Esophagus muscularis mucosa (tissue), 4 donors: Measurements from ENCODE around the gene LRGUK. TPM values are rescaled to one million over a fixed set of nuclear protein-coding genes. Genes with fewer than 3 reads are reported as not detected.
"Not testable (repeated sequence)": the region's sequence is repeated elsewhere in the genome, so short reads cannot be mapped to it uniquely, and the experiment has no call there.

Experiments used
- DNase-seq: peaks from one replicate; pipeline ENCODE4 v3.0.0-alpha.2; 2017; ENCODE audit errors: extremely low spot score
- H3K27ac ChIP-seq, 4 donors: fragments of 200-600 bp; sonication (generic); replicated peaks in 1 of 4; 1 replicate in 3 of 4; 2 replicates in 1 of 4; pipeline ENCODE4 v1.5.1; 2016 to 2019; ENCODE audit warnings: mild to moderate bottlenecking in 1 of 4
- H3K27me3 ChIP-seq, 4 donors: fragments of 200-600 bp; sonication (generic); one replicate each; pipeline versions ENCODE4 v1.5.1 to v1.6.0; 2016 to 2019
- H3K36me3 ChIP-seq, 4 donors: fragments of 200-600 bp; sonication (generic); one replicate each; pipeline ENCODE4 v1.5.1; 2016 to 2019
- H3K4me1 ChIP-seq, 4 donors: fragments of 200-600 bp; sonication (generic); one replicate each; pipeline ENCODE4 v1.5.1; 2016 to 2019
- H3K4me3 ChIP-seq, 4 donors: fragments of 200-600 bp; sonication (generic); 1 replicate in 2 of 4; 2 replicates in 2 of 4; pipeline ENCODE4 v1.5.1; 2016 to 2019; ENCODE audit warnings: mild to moderate bottlenecking in 4 of 4, moderate library complexity in 1 of 4
- H3K9me3 ChIP-seq, 4 donors: fragments of 200-600 bp; sonication (generic); 1 replicate in 3 of 4; 2 replicates in 1 of 4; pipeline ENCODE4 v1.5.1; 2016 to 2019
- EP300 ChIP-seq: sonication (generic); formaldehyde crosslinking; IDR thresholded peaks from one replicate; pipeline ENCODE4 v1.6.1; 2017; ENCODE audit warnings: antibody characterized with exemption
- POLR2A ChIP-seq: fragments of 450-650 bp; IDR thresholded peaks from one replicate; pipeline ENCODE4 v1.6.1; 2017; ENCODE audit warnings: antibody characterized with exemption, moderate library complexity, mild to moderate bottlenecking, low read depth
- POLR2AphosphoS5 ChIP-seq, 2 donors: sonication (generic); formaldehyde crosslinking; IDR thresholded peaks; one replicate each; pipeline ENCODE4 v1.6.1; 2017; ENCODE audit warnings: antibody characterized with exemption in 2 of 2
- WGBS: methylation state at CpG from one replicate; pipeline ENCODE4 v1.1.5; 2018; 5-methylcytosine and 5-hydroxymethylcytosine counted together
- intact Hi-C: fragments of 100-400 bp; cut with DNase I; formaldehyde crosslinking; loops from one replicate; pipeline ENCODE4 v1.15.1; 2023
- total RNA-seq, 4 donors: library from RNA; depleted of rRNA; stranded (reverse); fragments of >200 nt; gene quantifications; one replicate each; pipeline versions ENCODE4 v1.1.0 to v1.2.1, GENCODE V29; 2016
- TF ChIP-seq, protein P1 (sequence below), 3 experiments: fragments of 200-600 bp in 2 of 3; fragments of 450-650 bp in 1 of 3; sonication (generic) in 2 of 3; IDR thresholded peaks; one replicate each; pipeline ENCODE4 v1.5.1; 2017 to 2019; ENCODE audit warnings: antibody characterized with exemption in 3 of 3, mild to moderate bottlenecking in 2 of 3, moderate library complexity in 1 of 3

Gene LRGUK
- total RNA-seq, 4 donors from 2014 or later = 0.13 to 0.83 (median 0.31) TPM

DNA sequence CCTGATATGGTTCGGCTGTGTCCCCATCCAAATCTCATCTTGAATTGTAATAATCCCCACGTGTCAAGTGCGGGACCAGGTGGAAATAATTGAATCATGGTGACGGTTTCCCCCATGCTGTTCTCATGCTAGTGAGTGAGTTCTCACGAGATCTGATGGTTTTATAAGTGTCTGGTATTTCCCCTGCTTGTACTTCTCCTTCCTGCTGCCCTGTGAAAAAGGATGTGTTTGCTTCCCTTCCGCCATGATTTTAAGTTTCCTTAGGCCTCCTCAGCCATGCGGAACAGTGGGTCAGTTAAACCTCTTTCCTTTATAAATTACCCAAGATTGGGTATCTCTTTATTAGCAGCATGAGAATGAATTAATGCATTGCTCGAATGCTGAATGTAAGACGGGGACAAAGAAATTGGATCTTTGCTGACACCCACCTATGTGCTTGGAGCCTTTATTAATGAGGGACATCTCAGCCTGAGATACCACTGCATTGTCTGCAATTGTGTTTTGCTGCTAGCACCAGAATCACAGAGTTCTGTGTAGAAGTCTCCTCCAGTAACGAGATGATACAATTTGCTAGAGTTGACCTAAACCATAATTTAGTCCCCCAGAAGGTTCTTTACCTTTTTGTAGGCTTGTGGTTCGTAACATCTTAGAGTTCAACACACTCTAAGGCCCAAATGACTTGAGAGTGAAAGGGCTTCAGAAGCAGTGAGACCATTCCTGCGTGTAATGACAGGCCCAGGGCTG, 160.9 kb downstream of the LRGUK start:
- Histone ChIP-seq H3K27ac (no peak overlapping the region), H3K9me3 (no peaks in the 10 kb centered on the region), H3K4me1 (peaks cover 0 to 25% (median 19%) of the 10 kb centered on the region in 4 donors), H3K4me3 (no peak overlapping the region), H3K36me3 (peaks cover 0 to 18% (median 0%) of the 10 kb centered on the region in 4 donors), H3K27me3 (no peaks in the 10 kb centered on the region)
- intact Hi-C loops = no loop called here
- no peak for DNase-seq
- TF ChIP-seq POLR2AphosphoS5 (IDR thresholded peaks at IDR 0.05) (no peak), EP300 (no peak), POLR2A (no peak)
- TF ChIP-seq, protein P1, sequence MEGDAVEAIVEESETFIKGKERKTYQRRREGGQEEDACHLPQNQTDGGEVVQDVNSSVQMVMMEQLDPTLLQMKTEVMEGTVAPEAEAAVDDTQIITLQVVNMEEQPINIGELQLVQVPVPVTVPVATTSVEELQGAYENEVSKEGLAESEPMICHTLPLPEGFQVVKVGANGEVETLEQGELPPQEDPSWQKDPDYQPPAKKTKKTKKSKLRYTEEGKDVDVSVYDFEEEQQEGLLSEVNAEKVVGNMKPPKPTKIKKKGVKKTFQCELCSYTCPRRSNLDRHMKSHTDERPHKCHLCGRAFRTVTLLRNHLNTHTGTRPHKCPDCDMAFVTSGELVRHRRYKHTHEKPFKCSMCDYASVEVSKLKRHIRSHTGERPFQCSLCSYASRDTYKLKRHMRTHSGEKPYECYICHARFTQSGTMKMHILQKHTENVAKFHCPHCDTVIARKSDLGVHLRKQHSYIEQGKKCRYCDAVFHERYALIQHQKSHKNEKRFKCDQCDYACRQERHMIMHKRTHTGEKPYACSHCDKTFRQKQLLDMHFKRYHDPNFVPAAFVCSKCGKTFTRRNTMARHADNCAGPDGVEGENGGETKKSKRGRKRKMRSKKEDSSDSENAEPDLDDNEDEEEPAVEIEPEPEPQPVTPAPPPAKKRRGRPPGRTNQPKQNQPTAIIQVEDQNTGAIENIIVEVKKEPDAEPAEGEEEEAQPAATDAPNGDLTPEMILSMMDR (IDR thresholded peaks at IDR 0.05) = no peak
- WGBS = 70% methylated on average over 12 of the region's 12 CpGs

DNA sequence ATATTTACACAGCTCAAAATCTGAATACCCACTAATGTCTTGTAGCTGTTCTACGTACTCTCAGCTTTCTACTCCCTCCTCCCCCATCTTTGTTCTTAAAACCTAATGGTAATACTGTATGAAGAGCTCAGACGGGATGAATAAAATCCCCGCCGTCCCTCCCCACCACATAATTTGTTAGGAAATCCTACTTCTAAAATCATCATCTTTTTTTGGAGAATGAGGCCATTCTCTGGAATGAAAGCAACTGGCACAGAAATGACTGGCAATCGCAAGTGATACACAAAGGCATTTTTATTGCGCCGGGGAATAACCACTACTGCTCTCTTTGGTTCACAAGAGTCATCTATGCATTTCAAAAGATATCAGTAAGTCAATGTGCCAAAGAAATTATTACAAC, 162.3 kb downstream of the LRGUK start:
- 67% methylated on average over 7 of the region's 7 CpGs for WGBS
- no peak overlapping the region for H3K27ac ChIP-seq
- TF ChIP-seq, protein P1 (IDR thresholded peaks at IDR 0.05) = no peak
- TF ChIP-seq EP300 (no peak), POLR2A (no peak), POLR2AphosphoS5 (IDR thresholded peaks at IDR 0.05) (no peak)

DNA sequence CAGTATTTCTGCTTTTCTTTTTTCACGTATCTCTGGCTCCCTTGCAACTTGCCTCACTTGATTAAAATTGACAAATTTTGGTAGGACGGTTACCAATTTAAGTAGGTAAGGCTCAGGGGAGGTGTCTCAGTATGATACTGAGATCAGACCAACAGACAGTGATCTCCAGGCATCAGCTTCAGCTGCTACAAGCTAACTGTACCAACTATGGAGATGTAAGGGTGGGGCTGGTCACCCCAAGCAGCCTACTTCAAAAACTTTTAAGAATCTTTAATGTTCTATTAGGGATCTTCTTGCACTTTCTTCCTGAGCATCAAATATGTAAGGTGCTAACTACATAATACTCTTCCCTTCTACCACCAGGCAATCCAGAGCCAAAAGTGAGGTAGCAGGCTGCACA, 162.7 kb downstream of the LRGUK start:
- no peak for TF ChIP-seq POLR2A
- H3K27ac ChIP-seq = no peak overlapping the region
- H3K36me3 ChIP-seq = peaks cover 5 to 35% (median 15%) of the 10 kb centered on the region in 4 donors
- H3K9me3 ChIP-seq = no peaks in the 10 kb centered on the region
- DNase-seq = no peak
- no peak overlapping the region for H3K4me3 ChIP-seq
- H3K27me3 ChIP-seq = no peaks in the 10 kb centered on the region
- WGBS = 72% methylated on average over 2 of the region's 2 CpGs
- intact Hi-C loops = no loop called here
- peaks cover 0 to 25% (median 19%) of the 10 kb centered on the region in 4 donors for H3K4me1 ChIP-seq

More for the DNA sequence above, 162.3 kb downstream of the LRGUK start:
- intact Hi-C loops = no loop called here
- peaks cover 1 to 31% (median 10%) of the 10 kb centered on the region in 4 donors for H3K36me3 ChIP-seq
- no peak overlapping the region for H3K4me3 ChIP-seq
- H3K27me3 ChIP-seq = no peaks in the 10 kb centered on the region
- no peaks in the 10 kb centered on the region for H3K9me3 ChIP-seq
- DNase-seq = no peak
- H3K4me1 ChIP-seq = peaks cover 0 to 25% (median 19%) of the 10 kb centered on the region in 4 donors

DNA sequence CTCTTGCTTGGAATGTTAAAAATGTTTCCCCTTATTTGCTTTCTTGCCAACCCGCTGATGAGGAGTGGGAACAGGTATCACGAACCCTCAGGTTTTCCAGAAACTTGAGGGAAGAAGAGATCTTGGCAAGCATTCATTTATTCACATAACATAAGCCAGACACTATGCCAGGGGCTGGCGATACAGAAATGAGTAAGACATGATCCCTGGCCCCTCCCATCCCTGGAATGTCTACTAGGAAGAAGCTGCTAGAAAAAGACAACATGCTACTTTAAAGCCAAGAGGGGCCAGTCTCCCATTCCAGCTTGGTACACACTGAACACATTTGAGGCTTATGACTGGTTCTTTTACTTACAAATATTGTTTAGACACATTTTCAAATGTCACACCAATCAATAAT, 163.1 kb downstream of the LRGUK start:
- no peak for DNase-seq
- H3K27me3 ChIP-seq = no peaks in the 10 kb centered on the region
- intact Hi-C loops = no loop called here
- H3K4me3 ChIP-seq = no peak overlapping the region
- H3K36me3 ChIP-seq = peaks cover 7 to 40% (median 19%) of the 10 kb centered on the region in 4 donors
- no peak overlapping the region for H3K27ac ChIP-seq
- H3K9me3 ChIP-seq = no peaks in the 10 kb centered on the region
- peaks cover 0 to 25% (median 19%) of the 10 kb centered on the region in 4 donors for H3K4me1 ChIP-seq
- WGBS = 66% methylated on average over 3 of the region's 3 CpGs
- TF ChIP-seq POLR2AphosphoS5 (IDR thresholded peaks at IDR 0.05) = no peak

- H3K9me3 ChIP-seq = no peaks in the 10 kb centered on the region
- no peaks in the 10 kb centered on the region for H3K27me3 ChIP-seq
- intact Hi-C loops = no loop called here
- no peak overlapping the region for H3K4me3 ChIP-seq
- H3K27ac ChIP-seq = no peak overlapping the region
- no peak for DNase-seq
- H3K4me1 ChIP-seq = peaks cover 0 to 29% (median 22%) of the 10 kb centered on the region in 4 donors
- peaks cover 13 to 58% (median 31%) of the 10 kb centered on the region in 4 donors for H3K36me3 ChIP-seq
- TF ChIP-seq, protein P1 (IDR thresholded peaks at IDR 0.05) = no peak
- TF ChIP-seq EP300 (no peak), POLR2A (no peak)
- WGBS = 75% methylated on average over 12 of the region's 12 CpGs
Measured at GRCh38 chr7:134293002-134293740, 166.0 kb downstream of the LRGUK start.

DNA sequence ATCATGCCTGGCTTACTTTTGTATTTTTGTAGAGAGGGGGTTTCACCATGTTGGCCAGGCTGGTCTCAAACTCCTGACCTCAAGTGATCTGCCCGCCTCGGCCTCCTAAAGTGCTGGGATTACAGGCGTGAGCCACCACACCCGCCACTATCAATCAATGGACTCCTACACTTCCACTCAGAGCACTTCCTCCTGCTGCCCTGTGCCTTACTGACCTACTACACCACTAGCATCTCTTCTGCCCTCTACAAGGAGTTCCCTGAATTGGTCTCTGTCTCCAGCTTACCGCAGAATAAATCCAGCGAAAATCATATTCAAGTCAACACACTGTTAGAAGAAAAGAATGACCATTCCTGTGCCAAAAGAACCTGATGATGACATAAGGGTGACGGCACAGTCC, 168.8 kb downstream of the LRGUK start:
- peaks cover 13 to 56% (median 42%) of the 10 kb centered on the region in 4 donors for H3K36me3 ChIP-seq
- WGBS = 85% methylated on average over 7 of the region's 7 CpGs
- H3K4me3 ChIP-seq, H3K9me3 ChIP-seq, DNase-seq, intact Hi-C loops, H3K27ac ChIP-seq, H3K27me3 ChIP-seq: not testable (repeated sequence)
- H3K4me1 ChIP-seq = peaks cover 0 to 35% (median 22%) of the 10 kb centered on the region in 4 donors
